Endothelial cell of umbilical vein (primary cell): ENCODE results near the gene SH3BGRL2. TPM values are rescaled to one million over a fixed set of nuclear protein-coding genes. Genes with fewer than 3 reads are reported as not detected.

ENCODE experiments used
- BruUV-seq: library from RNA; stranded (reverse); fragments of 400-500 nt; replicated peaks from 2 replicates; lab custom pipeline; 2021; lab: Mats Ljungman, UMichigan
- CTCF ChIA-PET: fragments of 300-600, 350-600 bp; sonication (Branson Sonifier 250); formaldehyde crosslinking; loops from one replicate; lab custom pipeline; 2021; ENCODE audit warnings: antibody characterized with exemption, inconsistent platforms; lab: Charles Lee
- POLR2A ChIA-PET: fragments of 300-600, 350-600 bp; sonication (Branson Sonifier 250); formaldehyde crosslinking; loops from one replicate; lab custom pipeline; 2021; ENCODE audit warnings: antibody characterized with exemption, inconsistent platforms; lab: Charles Lee
- DNase-seq: peaks from one replicate; pipeline ENCODE4 v3.0.0-alpha.2; 2011; ENCODE audit warnings: low read depth, low spot score
- FAIRE-seq: peaks from 2 replicates; lab custom pipeline; 2011; peaks lifted over from hg19 to GRCh38; lab: Jason Lieb, UNC
- H2AFZ ChIP-seq: 2 replicates; pipeline ENCODE4 v1.6.0; 2012; ENCODE audit warnings: low read depth, low read length, control low read depth, inconsistent platforms
- H3K27ac ChIP-seq: 2 replicates; pipeline ENCODE4 v1.5.1; 2011; ENCODE audit warnings: low read depth, mild to moderate bottlenecking, control low read depth, low read length, moderate library complexity; ENCODE audit not compliant: insufficient read depth
- H3K27me3 ChIP-seq, 2 experiments: 2 replicates each; pipeline versions ENCODE4 v1.6.0 to v1.6.1; 2011; ENCODE audit warnings: low read length in 2 of 2, mixed read lengths in 1 of 2; ENCODE audit not compliant: control insufficient read depth in 2 of 2, insufficient read depth in 2 of 2
- H3K36me3 ChIP-seq, 2 experiments: 2 replicates in 1 of 2; 3 replicates in 1 of 2; pipeline ENCODE4 v1.5.1; 2011; ENCODE audit warnings: low read length in 2 of 2, mild to moderate bottlenecking in 1 of 2, moderate library complexity in 1 of 2; ENCODE audit not compliant: control insufficient read depth in 2 of 2, insufficient read depth in 2 of 2; ENCODE audit errors: extremely low read depth in 1 of 2
- H3K4me1 ChIP-seq: 3 replicates; pipeline ENCODE4 v1.5.1; 2011; ENCODE audit warnings: mild to moderate bottlenecking, low read length; ENCODE audit not compliant: control insufficient read depth, insufficient read depth; ENCODE audit errors: extremely low read depth
- H3K4me2 ChIP-seq: 2 replicates; pipeline ENCODE4 v1.6.1; 2011; ENCODE audit warnings: low read length, control low read depth, mixed read lengths; ENCODE audit not compliant: insufficient read depth
- H3K4me3 ChIP-seq, 3 experiments: fragments of 200-600 bp in 1 of 3; sonication (generic), shearing (Covaris generic) in 1 of 3; replicated peaks in 1 of 3; 2 replicates each; pipeline ENCODE4 v1.5.1; 2011 to 2016; ENCODE audit warnings: control low read depth in 3 of 3, low read length in 3 of 3, mild to moderate bottlenecking in 2 of 3, inconsistent platforms in 1 of 3, low read depth in 1 of 3, moderate library complexity in 1 of 3; ENCODE audit not compliant: insufficient read depth in 1 of 3
- H3K79me2 ChIP-seq: 2 replicates; pipeline ENCODE4 v1.6.0; 2012; ENCODE audit warnings: low read length, inconsistent platforms; ENCODE audit not compliant: control insufficient read depth, insufficient read depth
- H3K9ac ChIP-seq: replicated peaks from 2 replicates; pipeline ENCODE3; 2011; ENCODE audit warnings: low read length, control low read depth; ENCODE audit not compliant: insufficient read depth; ENCODE audit errors: extremely low read depth
- H3K9me1 ChIP-seq: replicated peaks from 3 replicates; pipeline ENCODE4 v1.6.0; 2011; ENCODE audit warnings: mild to moderate bottlenecking, low read length; ENCODE audit not compliant: control insufficient read depth, insufficient read depth; ENCODE audit errors: extremely low read depth
- H3K9me3 ChIP-seq: replicated peaks from 2 replicates; pipeline ENCODE4 v1.5.1; 2012; ENCODE audit warnings: low read length, inconsistent platforms; ENCODE audit not compliant: control insufficient read depth, insufficient read depth
- H4K20me1 ChIP-seq: replicated peaks from 2 replicates; pipeline ENCODE3; 2011; ENCODE audit warnings: mild to moderate bottlenecking, low read length; ENCODE audit not compliant: control insufficient read depth, insufficient read depth; ENCODE audit errors: extremely low read depth
- CTCF ChIP-seq, 2 donors: IDR thresholded peaks; 1 replicate in 1 of 2; 2 replicates in 1 of 2; pipeline ENCODE4 v1.5.1; 2011; ENCODE audit warnings: low read length in 2 of 2, mild to moderate bottlenecking in 2 of 2, moderate library complexity in 2 of 2, control low read depth in 1 of 2, inconsistent platforms in 1 of 2, low read depth in 1 of 2; ENCODE audit not compliant: insufficient read depth in 1 of 2; ENCODE audit errors: extremely low read depth in 1 of 2
- EZH2 ChIP-seq: IDR thresholded peaks from 2 replicates; pipeline ENCODE4 v1.6.1; 2012; ENCODE audit warnings: borderline replicate concordance, low read depth, mild to moderate bottlenecking, moderate library complexity, low read length, inconsistent platforms; ENCODE audit not compliant: severe bottlenecking
- FOS ChIP-seq: IDR thresholded peaks from 2 replicates; pipeline ENCODE4 v1.6.1; 2011; ENCODE audit warnings: mild to moderate bottlenecking, low read length, moderate library complexity, borderline replicate concordance; ENCODE audit not compliant: insufficient read depth
- GATA2 ChIP-seq: IDR thresholded peaks from 2 replicates; pipeline ENCODE4 v1.7.0; 2011; ENCODE audit warnings: low read depth, mild to moderate bottlenecking, moderate library complexity, mixed read lengths, low read length; ENCODE audit not compliant: insufficient read length, insufficient read depth
- JUN ChIP-seq: IDR thresholded peaks from 2 replicates; pipeline ENCODE4 v1.6.1; 2011; ENCODE audit warnings: borderline replicate concordance, low read depth; ENCODE audit not compliant: insufficient read length, insufficient read depth
- MAX ChIP-seq: IDR thresholded peaks from 2 replicates; pipeline ENCODE4 v1.6.1; 2011; ENCODE audit not compliant: insufficient read depth, insufficient read length
- MYC ChIP-seq: IDR thresholded peaks from one replicate; pipeline ENCODE4 v1.6.1; 2011; ENCODE audit warnings: mild to moderate bottlenecking, low read depth, low read length
- POLR2A ChIP-seq: IDR thresholded peaks from 2 replicates; pipeline ENCODE4 v1.6.1; 2012; ENCODE audit warnings: low read depth, mild to moderate bottlenecking, control low read depth, low read length
- POLR2AphosphoS5 ChIP-seq: IDR thresholded peaks from 2 replicates; pipeline ENCODE4 v1.6.1; 2012; ENCODE audit warnings: low read depth, mild to moderate bottlenecking, control low read depth, low read length, moderate library complexity; ENCODE audit not compliant: insufficient read depth
- dilution Hi-C: fragments of 300-500 bp; cut with MboI; formaldehyde crosslinking; loops from one replicate; pipeline ENCODE4 v1.15.0; 2019; ENCODE audit warnings: low sequenced_read_pairs; ENCODE audit not compliant: extremely low pct_ligation_motif_present
- intact Hi-C: fragments of 100-400 bp; cut with micrococcal nuclease; formaldehyde crosslinking; loops from one replicate; pipeline ENCODE4 v1.10.0; 2022
- polyA plus RNA-seq, 4 experiments: library from polyadenylated mRNA; depleted of rRNA in 3 of 4; stranded (reverse) in 3 of 4; unstranded in 1 of 4; fragments of >200 nt; gene quantifications; 2 replicates each; pipeline versions ENCODE4 v1.2.1 to v1.2.3, GENCODE V29; 2011 to 2012; ENCODE audit warnings: missing spikeins in 1 of 4
- total RNA-seq: library from RNA; stranded (reverse); gene quantifications from 2 replicates; pipeline ENCODE4 v1.2.3, GENCODE V29; 2021

Gene SH3BGRL2
- total and polyA plus RNA-seq, 2 donors (not counting 3 experiments of a cell fraction or from before 2014, with no cell fraction given): 3.2 to 10.7 TPM

GRCh38 chr6:79626811-79627210, 4.3 kb upstream of the SH3BGRL2 start:
- Histone ChIP-seq H3K9ac (no peak overlapping the region), H3K9me3 (no peaks in the 10 kb centered on the region), H3K36me3 (no peaks in the 10 kb centered on the region), H4K20me1 (no peaks in the 10 kb centered on the region), H3K27me3 (no peaks in the 10 kb centered on the region), H2AFZ (no peak overlapping the region), H3K27ac (no peak overlapping the region), H3K4me2 (no peak overlapping the region), H3K4me3 (no peak overlapping the region), H3K9me1 (no peaks in the 10 kb centered on the region), H3K79me2 (peaks cover 3% of the 10 kb centered on the region), H3K4me1 (peaks cover 5% of the 10 kb centered on the region)
- no peak for DNase-seq
- FAIRE-seq: no peak
- CTCF ChIA-PET: interaction anchor here (0.8 kb wide), 1 partner anchor 87 kb away, joined by 3 read pairs; no protein-coding TSS in a partner anchor
- dilution Hi-C loops (no loop called here), intact Hi-C loops (no loop called here)
- POLR2A ChIA-PET: no interaction called here
- TF ChIP-seq MYC (no peak), POLR2AphosphoS5 (no peak), MAX (no peak), EZH2 (no peak), CTCF (IDR thresholded peaks at IDR 0.05; ENCODE audit: extremely low read depth in 1 of 2, insufficient read depth in 1 of 2, low read depth in 1 of 2, low read length in 2 of 2) (no peak), GATA2 (no peak), FOS (no peak), JUN (no peak), POLR2A (no peak)
- no TSS peak for BruUV-seq
